ENCODE data around the gene SNCA. TPM values are rescaled to one million over a fixed set of nuclear protein-coding genes. Genes with fewer than 3 reads are reported as not detected.

The SNCA gene
- total RNA-seq, 2 donors from 2014 or later, result 5.6 to 8.7 TPM

GRCh38 chr4:89741768-89742167, 95.2 kb downstream of the SNCA start:
- no peak for DNase-seq (ENCODE audit: low spot score)
- Histone ChIP-seq H3K4me3 (no peak overlapping the region), H3K27ac (no peak overlapping the region), H3K27me3 (replicated peaks; ENCODE audit: insufficient read depth) (no peaks in the 10 kb centered on the region), H3K9me3 (no peaks in the 10 kb centered on the region), H3K36me3 (no peaks in the 10 kb centered on the region), H3K4me1 (replicated peaks) (no peaks in the 10 kb centered on the region)
- intact Hi-C loops (cut with DNase I), result no loop called here
- WGBS, result 86% methylated on average over 3 of the region's 3 CpGs
- TF ChIP-seq POLR2AphosphoS5 (IDR thresholded peaks at IDR 0.05) (no peak), POLR2A (IDR thresholded peaks at IDR 0.05) (no peak), CTCF (IDR thresholded peaks at IDR 0.05) (no peak)

- TF ChIP-seq POLR2A (IDR thresholded peaks at IDR 0.05) (no peak), CTCF (IDR thresholded peaks at IDR 0.05) (no peak), POLR2AphosphoS5 (IDR thresholded peaks at IDR 0.05) (no peak)
- intact Hi-C loops (cut with DNase I), result no loop called here
- Histone ChIP-seq H3K4me3 (no peak overlapping the region), H3K27ac (no peak overlapping the region), H3K4me1 (replicated peaks) (no peaks in the 10 kb centered on the region), H3K36me3 (no peaks in the 10 kb centered on the region), H3K9me3 (no peaks in the 10 kb centered on the region), H3K27me3 (replicated peaks; ENCODE audit: insufficient read depth) (no peaks in the 10 kb centered on the region)
- WGBS, result 93% methylated on average over 4 of the region's 4 CpGs
- DNase-seq (ENCODE audit: low spot score), result no peak
Observed at GRCh38 chr4:89739311-89739988, 97.5 kb downstream of the SNCA start.

- Histone ChIP-seq H3K27ac (no peak overlapping the region), H3K27me3 (replicated peaks; ENCODE audit: insufficient read depth) (no peaks in the 10 kb centered on the region), H3K4me1 (replicated peaks) (no peaks in the 10 kb centered on the region), H3K9me3 (no peaks in the 10 kb centered on the region), H3K4me3 (no peak overlapping the region), H3K36me3 (no peaks in the 10 kb centered on the region)
- no peak for DNase-seq (ENCODE audit: low spot score)
- WGBS, result 52% methylated on average over 2 of the region's 2 CpGs
- intact Hi-C loops (cut with DNase I), result no loop called here
- no peak for TF ChIP-seq POLR2A (IDR thresholded peaks at IDR 0.05)
- no peak for TF ChIP-seq POLR2AphosphoS5 (IDR thresholded peaks at IDR 0.05)
- TF ChIP-seq CTCF (IDR thresholded peaks at IDR 0.05), result no peak
Observed at GRCh38 chr4:89737888-89738287, 99.1 kb downstream of the SNCA start.

- Histone ChIP-seq H3K27ac (no peak overlapping the region), H3K36me3 (no peaks in the 10 kb centered on the region), H3K9me3 (no peaks in the 10 kb centered on the region), H3K4me3 (no peak overlapping the region), H3K4me1 (replicated peaks) (no peaks in the 10 kb centered on the region), H3K27me3 (replicated peaks; ENCODE audit: insufficient read depth) (no peaks in the 10 kb centered on the region)
- DNase-seq (ENCODE audit: low spot score), result no peak
- 80% methylated on average over 3 of the region's 3 CpGs for WGBS
- intact Hi-C loops (cut with DNase I), result no loop called here
- TF ChIP-seq POLR2AphosphoS5 (IDR thresholded peaks at IDR 0.05) (no peak), CTCF (IDR thresholded peaks at IDR 0.05) (no peak), POLR2A (IDR thresholded peaks at IDR 0.05) (no peak)
Observed at GRCh38 chr4:89733946-89734345, 103.0 kb downstream of the SNCA start.

GRCh38 chr4:89727238-89727637, 109.7 kb downstream of the SNCA start:
- Histone ChIP-seq H3K27me3 (replicated peaks; ENCODE audit: insufficient read depth) (no peaks in the 10 kb centered on the region), H3K4me3 (no peak overlapping the region), H3K36me3 (no peaks in the 10 kb centered on the region), H3K27ac (no peak overlapping the region), H3K4me1 (replicated peaks) (no peaks in the 10 kb centered on the region), H3K9me3 (no peaks in the 10 kb centered on the region)
- intact Hi-C loops (cut with DNase I), result no loop called here
- TF ChIP-seq POLR2AphosphoS5 (IDR thresholded peaks at IDR 0.05), result no peak
- no peak for TF ChIP-seq CTCF (IDR thresholded peaks at IDR 0.05)
- TF ChIP-seq POLR2A (IDR thresholded peaks at IDR 0.05), result no peak
- DNase-seq (ENCODE audit: low spot score), result no peak
